HEK293 (cell line): ENCODE measurements around the gene MCU.

ENCODE experiments used
- CTCF ChIA-PET: fragments of 350-600 bp; formaldehyde crosslinking; extraction: SDS; loops from one replicate; lab custom pipeline; 2021; ENCODE audit warnings: antibody characterized with exemption; lab: Yijun Ruan, JAX
- POLR2A ChIA-PET: fragments of 300-600 bp; formaldehyde crosslinking; extraction: SDS; loops from one replicate; lab custom pipeline; 2020; ENCODE audit warnings: antibody characterized with exemption, inconsistent platforms; lab: Yijun Ruan, JAX
- H3K27ac ChIP-seq: fragments of 200-500 bp; sonication (Bioruptor generic); 2 replicates; pipeline ENCODE4 v1.5.1; 2014; ENCODE audit warnings: low read depth, low read length, control low read depth, inconsistent platforms; ENCODE audit errors: extremely low read depth
- H3K36me3 ChIP-seq, 2 experiments: fragments of 200-500 bp in 1 of 2; sonication (Bioruptor generic) in 1 of 2; 1 replicate in 1 of 2; 2 replicates in 1 of 2; pipeline ENCODE4 v1.5.1; 2014 to 2017; ENCODE audit warnings: inconsistent platforms in 2 of 2, low read length in 2 of 2; ENCODE audit not compliant: control insufficient read depth in 2 of 2, insufficient read depth in 1 of 2
- H3K4me1 ChIP-seq: fragments of 200-500 bp; sonication (Bioruptor generic); 2 replicates; pipeline ENCODE4 v1.5.1; 2014; ENCODE audit warnings: mild to moderate bottlenecking, low read length, inconsistent platforms; ENCODE audit not compliant: control insufficient read depth, insufficient read depth
- H3K4me3 ChIP-seq: 2 replicates; pipeline ENCODE4 v1.5.1; 2011; ENCODE audit warnings: low read depth, mild to moderate bottlenecking, control low read depth, low read length, moderate library complexity
- H3K9me3 ChIP-seq: fragments of 200-500 bp; sonication (Bioruptor generic); 2 replicates; pipeline ENCODE4 v1.5.1; 2014; ENCODE audit warnings: low read depth, low read length, inconsistent platforms; ENCODE audit not compliant: control insufficient read depth, insufficient read depth
- BCL11B ChIP-seq: fragments of 450-650 bp; formaldehyde crosslinking; IDR thresholded peaks from 2 replicates; pipeline ENCODE4 v1.5.1; 2016; ENCODE audit warnings: low read depth, missing biosample characterization, missing genetic modification characterization
- GFI1B ChIP-seq: fragments of 450-650 bp; formaldehyde crosslinking; IDR thresholded peaks from 2 replicates; pipeline ENCODE4 v1.5.1; 2016; ENCODE audit warnings: missing biosample characterization, missing genetic modification characterization
- GLIS1 ChIP-seq: fragments of 450-650 bp; formaldehyde crosslinking; IDR thresholded peaks from 2 replicates; pipeline ENCODE4 v1.5.1; 2016; ENCODE audit warnings: missing biosample characterization, missing genetic modification characterization
- GLIS2 ChIP-seq: fragments of 450-650 bp; formaldehyde crosslinking; IDR thresholded peaks from 2 replicates; pipeline ENCODE4 v1.5.1; 2016; ENCODE audit warnings: missing biosample characterization, missing genetic modification characterization
- MYNN ChIP-seq: fragments of 450-650 bp; formaldehyde crosslinking; IDR thresholded peaks from 2 replicates; pipeline ENCODE4 v1.5.1; 2016; ENCODE audit warnings: missing biosample characterization, missing genetic modification characterization, borderline replicate concordance
- OVOL3 ChIP-seq: fragments of 450-650 bp; formaldehyde crosslinking; IDR thresholded peaks from 2 replicates; pipeline ENCODE4 v1.5.1; 2016; ENCODE audit warnings: missing biosample characterization, missing genetic modification characterization
- TRIM28 ChIP-seq: IDR thresholded peaks from 2 replicates; pipeline ENCODE4 v1.6.1; 2011; ENCODE audit warnings: low read length, control low read depth, borderline replicate concordance
- ZBTB1 ChIP-seq: fragments of 450-650 bp; formaldehyde crosslinking; IDR thresholded peaks from 2 replicates; pipeline ENCODE4 v1.5.1; 2016; ENCODE audit warnings: missing biosample characterization, missing genetic modification characterization
- ZBTB21 ChIP-seq: fragments of 450-650 bp; formaldehyde crosslinking; IDR thresholded peaks from 2 replicates; pipeline ENCODE4 v1.5.1; 2017; ENCODE audit warnings: missing biosample characterization, missing genetic modification characterization
- ZFP37 ChIP-seq: fragments of 450-650 bp; formaldehyde crosslinking; IDR thresholded peaks from 2 replicates; pipeline ENCODE4 v1.5.1; 2016; ENCODE audit warnings: missing biosample characterization, missing genetic modification characterization
- ZNF214 ChIP-seq: fragments of 450-650 bp; formaldehyde crosslinking; IDR thresholded peaks from 2 replicates; pipeline ENCODE4 v1.5.1; 2017; ENCODE audit warnings: missing biosample characterization, mild to moderate bottlenecking, missing genetic modification characterization, borderline replicate concordance
- ZNF248 ChIP-seq: fragments of 450-650 bp; formaldehyde crosslinking; IDR thresholded peaks from 2 replicates; pipeline ENCODE4 v1.5.1; 2017; ENCODE audit warnings: missing biosample characterization, missing genetic modification characterization
- ZNF266 ChIP-seq: fragments of 450-650 bp; formaldehyde crosslinking; IDR thresholded peaks from 2 replicates; pipeline ENCODE4 v1.5.1; 2016; ENCODE audit warnings: missing biosample characterization, missing genetic modification characterization, low read depth
- ZNF341 ChIP-seq: fragments of 450-650 bp; formaldehyde crosslinking; IDR thresholded peaks from 2 replicates; pipeline ENCODE4; 2016; ENCODE audit warnings: low read depth, missing biosample characterization, missing genetic modification characterization
- ZNF350 ChIP-seq: fragments of 450-650 bp; formaldehyde crosslinking; IDR thresholded peaks from 2 replicates; pipeline ENCODE4 v1.5.0; 2017; ENCODE audit warnings: missing biosample characterization, mild to moderate bottlenecking, missing genetic modification characterization
- ZNF394 ChIP-seq: fragments of 450-650 bp; formaldehyde crosslinking; IDR thresholded peaks from 2 replicates; pipeline ENCODE4 v1.5.1; 2016; ENCODE audit warnings: missing biosample characterization, missing genetic modification characterization, mild to moderate bottlenecking, moderate library complexity, borderline replicate concordance
- ZNF561 ChIP-seq: fragments of 450-650 bp; IDR thresholded peaks from 2 replicates; pipeline ENCODE4 v1.5.1; 2018; ENCODE audit warnings: missing biosample characterization, missing genetic modification characterization, borderline replicate concordance
- ZNF596 ChIP-seq: fragments of 450-650 bp; IDR thresholded peaks from 2 replicates; pipeline ENCODE4 v1.5.0; 2018; ENCODE audit warnings: missing biosample characterization, mild to moderate bottlenecking, missing genetic modification characterization, moderate library complexity
- ZNF623 ChIP-seq: fragments of 450-650 bp; formaldehyde crosslinking; IDR thresholded peaks from 2 replicates; pipeline ENCODE4 v1.5.1; 2016; ENCODE audit warnings: missing biosample characterization, missing genetic modification characterization
- ZNF629 ChIP-seq: fragments of 450-650 bp; formaldehyde crosslinking; IDR thresholded peaks from 2 replicates; pipeline ENCODE4 v1.5.1; 2017; ENCODE audit warnings: missing biosample characterization, missing genetic modification characterization
- ZNF660 ChIP-seq: fragments of 450-650 bp; IDR thresholded peaks from 2 replicates; pipeline ENCODE4 v1.5.1; 2018; ENCODE audit warnings: missing biosample characterization, mild to moderate bottlenecking, missing genetic modification characterization
- TF ChIP-seq, protein P1 (sequence below): fragments of 450-650 bp; formaldehyde crosslinking; conservative IDR thresholded peaks from 2 replicates; pipeline ENCODE4 v1.5.1; 2016; ENCODE audit warnings: low read depth, missing biosample characterization, missing genetic modification characterization
- TF ChIP-seq, protein P2 (sequence below): fragments of 450-650 bp; formaldehyde crosslinking; IDR thresholded peaks from 2 replicates; pipeline ENCODE4 v1.5.1; 2016; ENCODE audit warnings: missing biosample characterization, missing genetic modification characterization
- TF ChIP-seq, protein P3 (sequence below): fragments of 450-650 bp; formaldehyde crosslinking; IDR thresholded peaks from 2 replicates; pipeline ENCODE4; 2016; ENCODE audit warnings: missing biosample characterization, missing genetic modification characterization

The MCU gene

DNA sequence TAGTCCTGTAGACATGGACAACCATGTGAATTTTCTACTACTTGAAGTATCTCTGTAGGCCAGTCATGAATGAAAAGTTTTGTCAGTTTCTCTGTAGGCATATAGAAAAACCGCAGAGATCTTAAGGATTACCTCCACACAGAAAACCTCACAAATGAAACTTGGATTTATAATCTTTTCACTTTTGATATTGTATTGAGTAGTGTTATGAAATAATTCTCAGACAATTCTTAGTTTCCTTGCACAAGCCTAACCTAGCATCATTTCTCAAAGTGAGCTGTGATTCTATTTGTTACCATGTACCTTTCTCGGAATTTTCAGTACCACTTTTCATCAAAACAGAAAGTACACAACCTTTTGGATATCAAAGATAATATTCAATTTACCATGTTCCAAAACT lies 150.2 kb downstream of the MCU start (continued):
- TF ChIP-seq, protein P1, sequence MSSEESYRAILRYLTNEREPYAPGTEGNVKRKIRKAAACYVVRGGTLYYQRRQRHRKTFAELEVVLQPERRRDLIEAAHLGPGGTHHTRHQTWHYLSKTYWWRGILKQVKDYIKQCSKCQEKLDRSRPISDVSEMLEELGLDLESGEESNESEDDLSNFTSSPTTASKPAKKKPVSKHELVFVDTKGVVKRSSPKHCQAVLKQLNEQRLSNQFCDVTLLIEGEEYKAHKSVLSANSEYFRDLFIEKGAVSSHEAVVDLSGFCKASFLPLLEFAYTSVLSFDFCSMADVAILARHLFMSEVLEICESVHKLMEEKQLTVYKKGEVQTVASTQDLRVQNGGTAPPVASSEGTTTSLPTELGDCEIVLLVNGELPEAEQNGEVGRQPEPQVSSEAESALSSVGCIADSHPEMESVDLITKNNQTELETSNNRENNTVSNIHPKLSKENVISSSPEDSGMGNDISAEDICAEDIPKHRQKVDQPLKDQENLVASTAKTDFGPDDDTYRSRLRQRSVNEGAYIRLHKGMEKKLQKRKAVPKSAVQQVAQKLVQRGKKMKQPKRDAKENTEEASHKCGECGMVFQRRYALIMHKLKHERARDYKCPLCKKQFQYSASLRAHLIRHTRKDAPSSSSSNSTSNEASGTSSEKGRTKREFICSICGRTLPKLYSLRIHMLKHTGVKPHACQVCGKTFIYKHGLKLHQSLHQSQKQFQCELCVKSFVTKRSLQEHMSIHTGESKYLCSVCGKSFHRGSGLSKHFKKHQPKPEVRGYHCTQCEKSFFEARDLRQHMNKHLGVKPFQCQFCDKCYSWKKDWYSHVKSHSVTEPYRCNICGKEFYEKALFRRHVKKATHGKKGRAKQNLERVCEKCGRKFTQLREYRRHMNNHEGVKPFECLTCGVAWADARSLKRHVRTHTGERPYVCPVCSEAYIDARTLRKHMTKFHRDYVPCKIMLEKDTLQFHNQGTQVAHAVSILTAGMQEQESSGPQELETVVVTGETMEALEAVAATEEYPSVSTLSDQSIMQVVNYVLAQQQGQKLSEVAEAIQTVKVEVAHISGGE = no peak
- TF ChIP-seq GLIS1 (tag by site-specific recombination) (no peak), OVOL3 (no peak), ZFP37 (tag by site-specific recombination) (no peak), ZNF623 (tag by site-specific recombination) (no peak), TRIM28 (no peak), ZNF394 (tag by site-specific recombination) (no peak), GFI1B (no peak), ZNF266 (tag by site-specific recombination) (no peak), ZNF350 (tag by site-specific recombination) (no peak)
- TF ChIP-seq, protein P2, sequence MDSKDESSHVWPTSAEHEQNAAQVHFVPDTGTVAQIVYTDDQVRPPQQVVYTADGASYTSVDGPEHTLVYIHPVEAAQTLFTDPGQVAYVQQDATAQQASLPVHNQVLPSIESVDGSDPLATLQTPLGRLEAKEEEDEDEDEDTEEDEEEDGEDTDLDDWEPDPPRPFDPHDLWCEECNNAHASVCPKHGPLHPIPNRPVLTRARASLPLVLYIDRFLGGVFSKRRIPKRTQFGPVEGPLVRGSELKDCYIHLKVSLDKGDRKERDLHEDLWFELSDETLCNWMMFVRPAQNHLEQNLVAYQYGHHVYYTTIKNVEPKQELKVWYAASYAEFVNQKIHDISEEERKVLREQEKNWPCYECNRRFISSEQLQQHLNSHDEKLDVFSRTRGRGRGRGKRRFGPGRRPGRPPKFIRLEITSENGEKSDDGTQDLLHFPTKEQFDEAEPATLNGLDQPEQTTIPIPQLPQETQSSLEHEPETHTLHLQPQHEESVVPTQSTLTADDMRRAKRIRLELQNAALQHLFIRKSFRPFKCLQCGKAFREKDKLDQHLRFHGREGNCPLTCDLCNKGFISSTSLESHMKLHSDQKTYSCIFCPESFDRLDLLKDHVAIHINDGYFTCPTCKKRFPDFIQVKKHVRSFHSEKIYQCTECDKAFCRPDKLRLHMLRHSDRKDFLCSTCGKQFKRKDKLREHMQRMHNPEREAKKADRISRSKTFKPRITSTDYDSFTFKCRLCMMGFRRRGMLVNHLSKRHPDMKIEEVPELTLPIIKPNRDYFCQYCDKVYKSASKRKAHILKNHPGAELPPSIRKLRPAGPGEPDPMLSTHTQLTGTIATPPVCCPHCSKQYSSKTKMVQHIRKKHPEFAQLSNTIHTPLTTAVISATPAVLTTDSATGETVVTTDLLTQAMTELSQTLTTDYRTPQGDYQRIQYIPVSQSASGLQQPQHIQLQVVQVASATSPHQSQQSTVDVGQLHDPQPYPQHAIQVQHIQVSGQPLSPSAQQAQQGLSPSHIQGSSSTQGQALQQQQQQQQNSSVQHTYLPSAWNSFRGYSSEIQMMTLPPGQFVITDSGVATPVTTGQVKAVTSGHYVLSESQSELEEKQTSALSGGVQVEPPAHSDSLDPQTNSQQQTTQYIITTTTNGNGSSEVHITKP (tag by site-specific recombination) = no peak
- TF ChIP-seq, protein P3, sequence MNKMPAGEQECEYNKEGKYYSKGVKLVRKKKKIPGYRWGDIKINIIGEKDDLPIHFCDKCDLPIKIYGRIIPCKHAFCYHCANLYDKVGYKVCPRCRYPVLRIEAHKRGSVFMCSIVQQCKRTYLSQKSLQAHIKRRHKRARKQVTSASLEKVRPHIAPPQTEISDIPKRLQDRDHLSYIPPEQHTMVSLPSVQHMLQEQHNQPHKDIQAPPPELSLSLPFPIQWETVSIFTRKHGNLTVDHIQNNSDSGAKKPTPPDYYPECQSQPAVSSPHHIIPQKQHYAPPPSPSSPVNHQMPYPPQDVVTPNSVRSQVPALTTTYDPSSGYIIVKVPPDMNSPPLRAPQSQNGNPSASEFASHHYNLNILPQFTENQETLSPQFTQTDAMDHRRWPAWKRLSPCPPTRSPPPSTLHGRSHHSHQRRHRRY (tag by site-specific recombination) = no peak
- TF ChIP-seq, all 188 proteins: peak for 0

DNA sequence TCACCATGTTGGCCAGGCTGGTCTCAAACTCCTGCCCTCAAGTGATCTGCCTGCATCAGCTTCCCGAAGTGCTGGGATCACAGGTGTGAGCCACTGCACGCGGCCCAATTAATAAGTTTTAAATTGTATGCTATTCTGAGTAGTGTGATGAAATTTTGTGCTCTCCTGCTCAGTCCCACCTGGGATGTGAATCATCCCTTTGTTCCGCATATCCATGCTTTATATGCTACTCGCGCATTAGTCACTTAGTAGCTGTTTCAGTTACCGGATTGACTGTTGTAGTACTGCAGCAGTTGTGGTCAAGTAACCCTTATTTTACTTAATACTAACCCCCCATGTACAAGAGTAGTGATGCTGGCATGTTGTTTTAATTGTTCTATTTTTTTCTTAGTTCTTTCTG lies 154.3 kb downstream of the MCU start:
- H3K4me3 ChIP-seq = no peak overlapping the region
- POLR2A ChIA-PET = interaction anchor here (0.6 kb wide), 1 partner anchor 1138 kb away, joined by 3 read pairs; no protein-coding TSS in a partner anchor
- TF ChIP-seq ZNF629 (tag by site-specific recombination) (no peak), ZBTB1 (tag by site-specific recombination) (no peak), ZNF248 (tag by site-specific recombination) (no peak), ZNF341 (no peak), ZBTB21 (tag by site-specific recombination) (no peak), ZNF596 (no peak), ZNF561 (tag by site-specific recombination) (no peak), MYNN (tag by site-specific recombination) (no peak), GLIS2 (no peak), ZNF660 (no peak), BCL11B (tag by site-specific recombination) (no peak), ZNF214 (tag by site-specific recombination) (no peak)
- TF ChIP-seq, protein P1 = no peak
- TF ChIP-seq, all 188 proteins: peak for 0
- Histone ChIP-seq H3K36me3 (no peaks in the 10 kb centered on the region), H3K27ac (no peak overlapping the region), H3K4me1 (no peaks in the 10 kb centered on the region), H3K9me3 (no peaks in the 10 kb centered on the region)
- CTCF ChIA-PET = interaction anchor here (0.7 kb wide), 1 partner anchor 506 kb away, joined by 3 read pairs; no protein-coding TSS in a partner anchor
